Non-pigmented ciliary epithelial cell (primary cell): ENCODE results near the gene ZMAT5.
A peak's percentile ranks its signal among the peaks of the same experiment; 100 is the strongest.

ENCODE experiments used
- DNase-seq: peaks from one replicate; pipeline ENCODE4 v3.0.0-alpha.2; 2010; ENCODE audit warnings: low read depth

Gene ZMAT5

GRCh38 chr22:29706486-29706885, 60.3 kb downstream of the ZMAT5 start:
- no peak for DNase-seq

- no peak for DNase-seq
Observed at GRCh38 chr22:29705651-29706050, 61.2 kb downstream of the ZMAT5 start.

DNA sequence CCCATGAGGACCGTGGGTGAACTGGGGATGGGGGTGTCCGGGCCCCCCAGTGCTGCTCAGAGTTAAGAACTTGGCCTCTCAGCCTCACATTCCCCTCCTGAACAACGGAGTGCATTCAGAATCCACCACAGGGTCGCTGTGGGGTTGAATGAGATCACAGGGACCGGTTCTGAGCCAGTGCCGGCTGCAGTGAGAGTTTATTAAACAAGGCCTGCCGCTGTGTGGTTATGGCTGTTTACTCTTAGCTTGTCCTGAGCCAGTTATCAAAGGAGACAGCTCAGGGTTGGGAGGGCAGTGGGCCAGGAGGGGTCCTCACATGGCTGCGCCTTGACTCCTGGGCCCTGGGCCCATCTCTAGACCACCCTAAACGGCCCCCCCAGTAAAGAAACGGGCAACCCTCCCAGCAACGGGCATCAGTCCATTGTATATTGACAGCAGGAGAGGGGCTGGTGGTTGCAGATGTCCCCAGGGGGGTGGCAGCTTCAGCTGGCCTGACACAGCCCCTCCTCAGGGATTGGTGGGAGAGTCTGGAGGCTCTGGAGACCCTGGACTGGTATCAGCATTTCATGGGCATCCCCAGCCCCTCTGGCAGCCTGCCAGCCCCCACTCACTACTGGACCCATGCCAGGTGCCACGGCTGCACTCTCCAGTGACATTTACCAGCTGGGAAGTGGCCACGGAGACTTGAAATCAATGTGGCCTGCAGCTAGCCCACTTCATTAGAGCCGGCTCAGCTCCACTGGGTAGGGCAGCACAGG, 62.1 kb downstream of the ZMAT5 start:
- no peak for DNase-seq

GRCh38 chr22:29703569-29704195, 63.1 kb downstream of the ZMAT5 start:
- DNase-seq = no peak

GRCh38 chr22:29702931-29703501, 63.8 kb downstream of the ZMAT5 start:
- no peak for DNase-seq

DNA sequence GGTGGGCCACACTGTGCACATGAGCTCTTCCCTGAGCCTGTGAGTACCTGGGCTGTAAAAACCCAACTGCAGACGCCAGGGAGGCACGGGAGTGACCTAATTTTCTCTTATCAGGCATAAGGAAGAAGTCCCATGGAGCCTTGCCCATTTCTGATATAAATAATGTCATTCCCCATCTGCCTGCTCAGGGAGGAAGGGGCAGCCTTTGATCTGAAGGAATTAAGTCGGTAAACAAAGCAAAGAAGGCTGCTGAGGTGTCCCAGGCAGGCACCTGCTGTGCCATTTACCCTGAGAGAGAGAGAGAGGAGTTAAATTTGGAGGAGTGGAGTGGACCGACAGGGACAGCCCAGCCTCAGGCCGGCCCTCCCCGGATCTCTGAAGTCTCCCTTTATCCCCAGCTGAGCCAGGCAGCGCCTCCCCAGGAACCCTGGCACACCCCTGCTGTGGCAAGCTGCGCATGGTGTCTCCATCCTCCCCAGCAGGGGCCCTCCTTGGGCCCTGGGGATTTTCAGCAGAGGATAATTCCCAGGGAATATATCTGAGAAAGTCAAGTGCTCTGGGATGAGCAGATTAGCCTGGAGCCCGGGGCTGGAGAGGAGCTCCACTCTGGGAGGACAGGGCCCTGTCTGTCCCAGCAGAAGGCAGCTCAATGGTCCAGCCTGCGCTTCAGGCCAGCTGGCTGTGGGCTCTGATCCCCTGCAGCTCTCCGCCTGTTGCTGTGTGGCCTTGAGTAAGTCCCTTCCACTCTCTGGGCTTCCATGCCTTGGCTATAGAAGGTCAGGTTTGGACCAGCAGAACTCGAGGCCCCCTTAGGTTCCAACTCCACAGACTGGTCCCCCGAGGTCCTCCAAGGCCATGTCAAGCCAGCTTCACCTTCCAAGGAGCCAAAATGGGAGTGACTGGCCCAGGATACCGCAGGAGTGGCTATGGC, 64.5 kb downstream of the ZMAT5 start:
- DNase-seq = no peak

DNA sequence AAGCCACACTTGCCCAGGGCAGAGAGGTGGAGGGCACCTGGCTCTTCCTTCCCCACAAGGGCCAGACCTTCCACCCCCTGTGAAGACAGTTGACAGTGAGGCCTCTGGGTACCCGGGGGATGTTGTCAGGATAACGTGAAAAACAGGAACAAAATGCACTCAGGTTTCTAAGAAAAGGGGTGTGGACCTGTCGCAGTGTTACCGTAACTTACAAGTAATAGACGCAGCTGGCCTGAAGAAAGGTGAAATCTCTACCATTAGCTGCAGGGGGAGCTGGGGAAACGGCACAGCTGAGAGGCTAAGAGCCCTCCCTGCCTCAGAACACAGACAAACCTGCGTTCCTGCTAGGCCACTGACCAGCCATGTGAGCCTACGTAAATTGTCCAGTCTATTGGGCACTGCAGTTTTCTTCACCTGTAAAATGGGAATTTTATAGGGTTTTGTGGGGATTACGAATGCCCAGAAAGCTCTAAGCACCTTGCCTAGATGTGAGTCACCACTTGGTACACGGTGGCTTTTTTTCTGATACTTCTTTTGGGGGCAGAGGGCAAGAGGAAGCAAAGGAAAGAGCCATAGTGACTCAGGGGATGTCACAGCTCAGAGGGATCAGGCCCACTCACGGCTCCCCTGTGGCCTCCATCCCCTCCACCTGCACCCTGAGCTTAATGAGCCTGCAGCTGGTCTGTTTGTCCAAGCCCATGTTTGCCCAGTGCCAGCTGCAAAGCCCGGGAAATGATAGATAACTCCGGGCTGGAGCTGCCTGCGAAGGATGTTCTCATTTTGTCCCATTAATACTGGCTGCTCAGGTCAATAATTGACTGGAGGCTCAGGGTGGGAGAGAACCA, 65.4 kb downstream of the ZMAT5 start:
- DNase-seq = no peak

DNA sequence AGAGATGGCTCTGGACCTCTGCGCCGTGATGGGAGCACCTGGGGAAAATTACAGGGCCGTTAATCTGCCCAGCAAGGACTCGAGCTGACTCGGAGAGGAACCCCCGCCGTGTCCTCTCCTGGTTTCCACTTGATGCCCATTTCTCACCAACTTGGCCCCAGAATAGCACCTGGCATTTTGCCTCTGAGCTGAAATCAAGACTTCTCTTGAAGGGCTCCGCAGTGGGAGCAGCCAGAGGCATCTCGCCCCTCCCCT, 66.0 kb downstream of the ZMAT5 start:
- DNase-seq = no peak

GRCh38 chr22:29700206-29700899, 66.5 kb downstream of the ZMAT5 start:
- no peak for DNase-seq

- DNase-seq = no peak
Observed at GRCh38 chr22:29697853-29698598, 68.8 kb downstream of the ZMAT5 start.

- DNase-seq = no peak
Observed at GRCh38 chr22:29695129-29695926, 71.5 kb downstream of the ZMAT5 start.

DNA sequence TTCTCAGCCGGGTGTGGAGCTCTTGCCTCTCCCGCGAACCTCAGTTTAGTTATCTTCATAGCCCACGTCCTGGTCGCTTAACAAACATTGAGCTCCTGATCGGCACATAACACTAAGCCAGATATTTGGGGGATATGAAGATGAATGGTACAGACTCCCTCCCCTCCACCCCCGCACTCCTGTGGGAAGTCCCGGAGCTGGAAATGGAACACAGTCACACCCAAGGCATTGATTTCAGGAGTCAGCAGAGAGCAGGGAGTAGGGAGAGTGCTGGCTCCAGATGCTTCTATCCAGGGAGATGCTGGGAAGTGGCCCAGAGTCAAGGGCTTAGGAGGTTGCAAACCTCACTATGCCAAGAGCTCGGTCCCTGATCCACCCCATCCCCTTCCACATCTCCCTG, 73.1 kb downstream of the ZMAT5 start:
- no peak for DNase-seq

GRCh38 chr22:29693161-29693560, 73.6 kb downstream of the ZMAT5 start:
- no peak for DNase-seq

GRCh38 chr22:29692327-29692640, 74.5 kb downstream of the ZMAT5 start:
- DNase-seq = no peak

DNA sequence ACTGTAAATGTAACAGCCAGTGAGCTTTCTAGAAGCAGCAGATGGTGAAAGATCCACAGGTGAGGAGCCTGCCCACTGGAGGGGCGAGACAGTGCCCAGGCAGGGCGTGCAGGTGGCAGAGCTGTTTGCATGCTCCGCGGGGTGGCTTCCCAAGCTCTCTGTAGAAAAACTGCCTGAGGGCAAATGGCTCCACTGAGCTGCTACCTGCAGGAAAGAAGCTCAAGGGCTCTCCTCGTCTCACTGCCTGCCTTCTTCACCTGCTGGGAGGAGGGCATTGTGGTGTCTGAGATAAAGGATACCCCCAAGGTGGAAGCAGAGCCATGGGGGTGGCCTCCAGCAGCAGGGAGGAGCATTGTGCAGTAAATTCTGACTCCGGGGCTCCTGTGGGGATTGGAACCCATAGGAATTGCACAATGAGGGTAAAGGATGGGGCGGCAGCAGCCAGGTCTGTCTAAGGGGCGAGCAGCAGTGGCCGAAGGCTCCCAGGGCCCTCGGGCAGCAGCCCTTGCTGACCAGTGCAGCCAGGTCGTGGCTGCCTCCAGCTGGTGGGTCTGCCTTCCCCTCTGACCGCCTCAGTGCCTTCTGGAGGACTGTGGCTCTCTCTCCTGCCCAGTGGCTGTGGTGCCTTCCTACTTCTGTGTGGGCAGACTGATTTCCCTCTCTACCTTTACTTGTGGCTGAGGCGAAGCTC, 75.0 kb downstream of the ZMAT5 start:
- DNase-seq = no peak

DNA sequence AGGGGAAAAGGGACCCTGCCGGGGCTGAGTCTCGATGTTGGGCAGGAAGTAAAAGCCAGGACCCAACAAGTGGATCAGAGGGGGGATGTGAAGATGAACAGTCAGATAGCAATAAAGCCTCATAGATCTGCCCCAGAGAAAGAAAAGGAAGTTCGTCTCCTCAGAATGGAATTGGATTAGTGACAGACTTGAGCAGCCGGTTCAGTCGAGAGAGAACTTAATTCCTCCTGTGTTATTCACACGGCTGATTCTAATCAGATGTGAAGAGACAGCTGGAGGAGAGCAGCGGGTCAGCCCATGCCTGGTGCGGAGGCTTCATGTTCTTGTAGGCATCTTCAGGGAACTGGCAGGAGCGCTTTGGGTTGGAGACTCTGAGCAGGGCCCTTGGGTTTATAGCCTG, 76.3 kb downstream of the ZMAT5 start:
- DNase-seq = peak; percentile 32

DNA sequence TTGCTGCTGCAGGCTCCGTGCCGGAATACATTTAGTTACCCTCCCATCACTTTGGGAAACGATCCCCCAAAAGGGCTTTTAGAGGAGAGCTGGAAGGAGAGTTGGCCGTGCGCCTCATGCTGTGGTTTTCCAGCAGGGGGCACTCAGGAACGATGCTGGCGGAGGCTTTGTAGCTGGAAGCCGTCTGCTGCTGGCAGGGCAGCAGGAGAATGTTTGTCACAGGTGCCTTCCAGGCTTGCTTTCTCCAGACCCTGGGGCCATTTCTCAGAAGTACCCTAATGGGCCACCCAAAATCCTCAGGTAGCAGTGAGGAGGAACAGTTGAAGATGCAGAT, 77.0 kb downstream of the ZMAT5 start:
- DNase-seq = no peak

DNA sequence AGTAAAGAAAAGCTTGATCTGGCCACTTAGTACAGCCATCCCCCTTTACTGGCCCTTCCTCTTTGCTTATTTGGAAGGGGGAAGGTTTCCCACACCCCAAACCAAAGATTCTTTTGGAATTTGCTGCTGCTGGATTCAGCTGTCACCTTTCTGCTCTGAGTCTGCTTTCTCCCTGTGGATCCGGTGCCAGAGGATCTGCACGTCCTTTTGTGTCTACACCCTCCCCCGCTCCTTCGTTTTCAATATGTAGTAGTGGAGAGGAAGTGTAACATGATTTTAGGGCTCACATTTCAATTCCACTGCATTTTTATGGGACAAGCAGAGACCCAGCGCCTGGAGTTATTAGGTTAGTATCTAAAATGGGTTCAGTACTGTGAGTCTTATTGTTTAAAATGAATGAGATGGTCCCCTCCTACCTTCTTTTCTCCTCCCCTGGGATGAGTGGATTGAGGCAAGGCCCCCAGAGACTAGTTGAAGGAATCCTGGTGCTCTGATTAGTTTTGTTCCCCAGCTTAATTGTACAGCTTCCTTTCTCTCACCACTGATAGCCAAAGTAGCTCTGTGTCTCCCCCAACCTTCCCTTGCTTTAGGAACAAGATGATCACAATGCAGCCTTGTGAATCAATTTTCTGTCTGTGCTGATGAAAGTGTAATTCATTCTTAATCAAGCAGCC, 77.5 kb downstream of the ZMAT5 start:
- DNase-seq = no peak

DNA sequence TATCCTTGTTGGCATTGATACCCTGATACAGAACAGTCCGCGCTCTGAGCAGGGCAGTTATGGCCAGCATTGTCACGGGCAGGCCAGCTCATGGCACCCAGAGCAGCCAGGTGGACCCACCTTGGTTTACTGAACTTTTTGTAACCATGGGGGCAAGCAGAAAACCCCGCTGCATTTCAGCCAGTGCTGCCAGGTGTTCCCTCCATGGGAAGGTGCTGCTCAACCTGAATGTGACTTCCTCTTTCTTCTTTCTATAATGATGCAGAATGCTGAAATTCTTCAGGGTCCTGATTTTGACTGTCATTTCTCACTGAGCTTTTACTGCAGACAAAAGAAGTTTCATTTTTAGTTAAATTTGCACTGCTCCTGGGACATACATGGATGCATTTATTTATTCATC, 82.6 kb downstream of the ZMAT5 start:
- no peak for DNase-seq
